Thyroid gland (tissue), 4 donors: Measurements from ENCODE around the gene C1QTNF12.

ENCODE experiments used
- POLR2A ChIP-seq, 2 donors: fragments of 450-650 bp; IDR thresholded peaks; one replicate each; pipeline ENCODE4 v1.6.1; 2017; ENCODE audit warnings: antibody characterized with exemption in 2 of 2, mild to moderate bottlenecking in 2 of 2, moderate library complexity in 1 of 2
- TF ChIP-seq, protein P1 (sequence below), 6 experiments: fragments of 200-600 bp in 3 of 6; fragments of 450-650 bp in 3 of 6; sonication (generic) in 3 of 6; IDR thresholded peaks; one replicate each; pipeline ENCODE4 v1.5.1; 2016 to 2019; ENCODE audit warnings: antibody characterized with exemption in 6 of 6, mild to moderate bottlenecking in 2 of 6, inconsistent platforms in 1 of 6, moderate library complexity in 1 of 6

DNA sequence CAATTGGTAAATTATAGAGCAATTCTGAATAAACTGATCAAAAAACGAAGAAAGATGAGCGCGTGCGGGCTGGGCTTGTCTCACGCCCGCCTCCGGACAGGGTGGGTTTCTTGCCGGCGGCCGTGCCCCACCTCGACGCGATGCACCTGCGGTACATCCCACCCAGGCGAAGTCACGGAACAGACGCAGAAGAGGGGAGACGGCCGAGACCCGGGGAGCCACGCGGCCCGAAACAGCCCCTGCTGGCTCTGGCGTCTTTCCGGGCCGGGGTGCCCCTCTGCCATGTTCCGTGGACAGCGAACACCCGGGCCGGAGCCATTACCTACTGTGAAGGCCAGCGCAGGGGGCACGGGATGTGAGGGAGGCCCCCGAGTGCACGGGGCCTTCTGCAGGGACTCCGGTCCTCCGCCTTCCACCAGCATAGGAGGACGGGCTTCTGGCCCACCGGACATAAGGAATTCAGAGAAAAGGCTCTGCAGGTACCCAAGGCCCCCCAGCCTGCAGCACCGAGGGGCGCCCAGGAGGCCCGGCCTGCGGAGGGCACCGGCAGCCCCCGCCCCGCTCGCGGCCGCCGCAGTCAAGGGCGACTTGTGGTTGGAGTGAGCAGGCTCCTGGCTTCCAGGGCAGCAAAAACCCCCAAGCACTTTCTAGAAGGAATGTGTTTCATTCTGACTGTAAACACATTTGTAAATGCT lies 7.6 kb upstream of the C1QTNF12 start:
- TF ChIP-seq, protein P1, sequence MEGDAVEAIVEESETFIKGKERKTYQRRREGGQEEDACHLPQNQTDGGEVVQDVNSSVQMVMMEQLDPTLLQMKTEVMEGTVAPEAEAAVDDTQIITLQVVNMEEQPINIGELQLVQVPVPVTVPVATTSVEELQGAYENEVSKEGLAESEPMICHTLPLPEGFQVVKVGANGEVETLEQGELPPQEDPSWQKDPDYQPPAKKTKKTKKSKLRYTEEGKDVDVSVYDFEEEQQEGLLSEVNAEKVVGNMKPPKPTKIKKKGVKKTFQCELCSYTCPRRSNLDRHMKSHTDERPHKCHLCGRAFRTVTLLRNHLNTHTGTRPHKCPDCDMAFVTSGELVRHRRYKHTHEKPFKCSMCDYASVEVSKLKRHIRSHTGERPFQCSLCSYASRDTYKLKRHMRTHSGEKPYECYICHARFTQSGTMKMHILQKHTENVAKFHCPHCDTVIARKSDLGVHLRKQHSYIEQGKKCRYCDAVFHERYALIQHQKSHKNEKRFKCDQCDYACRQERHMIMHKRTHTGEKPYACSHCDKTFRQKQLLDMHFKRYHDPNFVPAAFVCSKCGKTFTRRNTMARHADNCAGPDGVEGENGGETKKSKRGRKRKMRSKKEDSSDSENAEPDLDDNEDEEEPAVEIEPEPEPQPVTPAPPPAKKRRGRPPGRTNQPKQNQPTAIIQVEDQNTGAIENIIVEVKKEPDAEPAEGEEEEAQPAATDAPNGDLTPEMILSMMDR (IDR thresholded peaks at IDR 0.05), result no peak
- TF ChIP-seq POLR2A (IDR thresholded peaks at IDR 0.05), result no peak
